ENCODE results near the gene WNT4.

Gene WNT4

DNA sequence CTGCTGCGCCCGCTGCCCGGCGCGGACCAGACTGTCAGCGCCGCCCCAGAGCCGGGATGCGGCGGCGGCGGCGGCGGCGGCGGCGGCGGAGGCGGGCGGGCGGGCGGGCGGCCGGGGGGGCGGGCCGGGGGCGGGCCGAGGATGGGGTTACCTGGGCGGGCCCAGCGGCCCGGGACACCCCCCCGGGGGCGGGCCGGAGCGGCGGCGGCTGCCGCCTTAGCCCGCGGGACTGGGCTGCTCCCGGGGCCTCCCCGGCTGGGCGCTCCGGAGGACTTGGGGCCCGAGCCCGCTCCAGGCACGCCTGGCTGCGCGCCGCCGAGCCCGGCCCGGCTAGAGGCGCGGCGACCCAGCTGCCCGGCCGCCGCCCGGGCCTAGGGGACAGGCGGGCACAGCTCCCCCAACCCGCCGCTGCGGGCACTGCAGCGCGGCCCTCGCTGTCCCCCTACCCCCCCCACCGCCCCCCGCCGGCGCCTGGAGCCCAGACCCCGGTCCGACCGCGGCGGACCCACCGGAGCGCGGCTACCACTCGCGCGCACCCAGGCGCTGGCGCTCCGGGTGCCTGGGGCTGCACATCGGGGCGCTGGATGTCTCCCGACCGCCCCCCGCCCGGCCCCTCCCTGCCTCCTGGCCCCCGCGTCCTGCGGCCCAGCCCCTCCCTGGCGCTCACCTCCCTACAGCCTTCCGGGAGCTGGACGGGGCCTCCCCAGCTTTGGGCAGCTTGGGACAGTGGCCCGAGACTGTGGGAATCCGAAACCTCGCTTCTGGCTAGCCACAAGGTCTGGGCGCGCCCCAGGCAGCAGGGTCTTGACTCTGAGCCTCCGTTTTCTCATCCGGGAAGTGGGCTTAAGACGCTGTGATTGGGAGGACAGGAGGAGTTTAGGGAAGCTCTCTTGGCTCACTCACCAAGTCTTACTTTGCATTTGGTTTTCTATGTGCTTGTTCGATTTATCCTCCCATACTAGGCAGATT, at the start of gene WNT4:
TSS of gene WNT4 (minus strand) at position 33 of the 969 bp plus-strand sequence. CDS start 175 bp downstream, outside the sequence.
- no peak within 1 kb of the TSS for H3K4me3 ChIP-seq (replicated peaks; ENCODE audit: low read depth, low read length)
- TF ChIP-seq, protein P1, sequence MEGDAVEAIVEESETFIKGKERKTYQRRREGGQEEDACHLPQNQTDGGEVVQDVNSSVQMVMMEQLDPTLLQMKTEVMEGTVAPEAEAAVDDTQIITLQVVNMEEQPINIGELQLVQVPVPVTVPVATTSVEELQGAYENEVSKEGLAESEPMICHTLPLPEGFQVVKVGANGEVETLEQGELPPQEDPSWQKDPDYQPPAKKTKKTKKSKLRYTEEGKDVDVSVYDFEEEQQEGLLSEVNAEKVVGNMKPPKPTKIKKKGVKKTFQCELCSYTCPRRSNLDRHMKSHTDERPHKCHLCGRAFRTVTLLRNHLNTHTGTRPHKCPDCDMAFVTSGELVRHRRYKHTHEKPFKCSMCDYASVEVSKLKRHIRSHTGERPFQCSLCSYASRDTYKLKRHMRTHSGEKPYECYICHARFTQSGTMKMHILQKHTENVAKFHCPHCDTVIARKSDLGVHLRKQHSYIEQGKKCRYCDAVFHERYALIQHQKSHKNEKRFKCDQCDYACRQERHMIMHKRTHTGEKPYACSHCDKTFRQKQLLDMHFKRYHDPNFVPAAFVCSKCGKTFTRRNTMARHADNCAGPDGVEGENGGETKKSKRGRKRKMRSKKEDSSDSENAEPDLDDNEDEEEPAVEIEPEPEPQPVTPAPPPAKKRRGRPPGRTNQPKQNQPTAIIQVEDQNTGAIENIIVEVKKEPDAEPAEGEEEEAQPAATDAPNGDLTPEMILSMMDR (IDR thresholded peaks at IDR 0.05; ENCODE audit: low read length, missing control alignments), result no peak
- DNase-seq (ENCODE audit: low read depth), result peak; percentile 11

DNA sequence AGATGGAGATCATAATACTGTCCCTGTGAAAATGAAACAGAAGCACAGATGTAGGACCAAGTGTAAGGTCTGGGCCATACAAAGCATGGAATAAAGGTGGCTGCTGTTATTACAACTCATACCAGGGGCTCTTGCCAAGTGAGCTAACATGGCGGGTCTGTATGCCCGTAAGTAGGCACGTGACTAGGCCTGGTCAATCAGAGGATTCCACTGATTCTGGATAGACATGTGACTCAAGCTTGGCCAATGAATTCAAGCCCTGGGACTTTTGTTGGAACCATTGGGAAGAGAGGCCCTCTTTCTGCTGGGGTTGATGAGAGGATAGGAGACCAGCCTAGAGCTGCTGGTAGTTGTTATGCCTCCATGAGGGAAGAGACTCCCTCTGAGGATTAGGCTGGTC, 47.8 kb upstream of the WNT4 start:
- H3K4me3 ChIP-seq (replicated peaks; ENCODE audit: low read depth, low read length), result no peak overlapping the region
- TF ChIP-seq, protein P1 (IDR thresholded peaks at IDR 0.05; ENCODE audit: low read length, missing control alignments), result no peak
- no peak for DNase-seq (ENCODE audit: low read depth)

DNA sequence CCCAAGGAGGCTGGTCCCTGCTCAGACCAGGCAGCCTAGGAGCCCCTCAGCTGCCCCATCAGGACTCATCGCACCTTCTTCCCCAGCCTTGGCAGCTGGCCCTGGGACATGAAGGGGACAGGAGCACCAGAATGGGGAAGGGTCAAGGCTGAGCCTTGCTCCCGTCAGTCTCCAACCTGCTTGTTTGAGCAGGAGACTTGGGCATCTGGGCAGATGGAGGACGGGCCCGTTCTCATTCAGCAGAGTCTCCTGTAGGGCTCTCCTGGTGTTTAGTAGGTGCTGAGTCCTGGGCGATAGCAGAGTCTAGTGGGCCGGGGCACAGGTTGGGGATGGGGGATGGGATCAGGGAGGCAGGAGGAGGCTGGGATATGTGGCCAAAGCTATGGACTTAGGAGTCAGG, 47.4 kb upstream of the WNT4 start:
- no peak for DNase-seq (ENCODE audit: low read depth)
- TF ChIP-seq, protein P1 (IDR thresholded peaks at IDR 0.05; ENCODE audit: low read length, missing control alignments), result no peak
- no peak overlapping the region for H3K4me3 ChIP-seq (replicated peaks; ENCODE audit: low read depth, low read length)

DNA sequence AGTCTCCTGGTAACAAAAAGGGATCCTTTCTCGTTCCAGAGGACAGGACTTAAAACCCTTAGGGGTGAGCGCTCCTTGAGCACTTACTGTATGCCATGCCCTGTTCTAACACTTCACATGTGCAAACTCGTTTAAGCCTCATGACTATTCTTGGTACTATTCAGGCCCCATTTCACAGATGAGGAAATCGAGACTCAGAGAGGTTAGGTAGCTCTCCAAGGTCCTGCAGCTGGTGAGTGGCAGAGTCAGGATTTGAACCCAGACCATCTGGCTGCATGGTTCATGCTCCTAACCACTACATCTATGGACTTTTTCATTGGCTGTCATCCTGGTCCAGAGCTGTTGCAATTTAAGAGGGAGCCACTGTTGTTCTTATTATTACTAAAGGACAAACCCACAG, 46.7 kb upstream of the WNT4 start:
- TF ChIP-seq, protein P1 (IDR thresholded peaks at IDR 0.05; ENCODE audit: low read length, missing control alignments), result no peak
- DNase-seq (ENCODE audit: low read depth), result no peak
- no peak overlapping the region for H3K4me3 ChIP-seq (replicated peaks; ENCODE audit: low read depth, low read length)

DNA sequence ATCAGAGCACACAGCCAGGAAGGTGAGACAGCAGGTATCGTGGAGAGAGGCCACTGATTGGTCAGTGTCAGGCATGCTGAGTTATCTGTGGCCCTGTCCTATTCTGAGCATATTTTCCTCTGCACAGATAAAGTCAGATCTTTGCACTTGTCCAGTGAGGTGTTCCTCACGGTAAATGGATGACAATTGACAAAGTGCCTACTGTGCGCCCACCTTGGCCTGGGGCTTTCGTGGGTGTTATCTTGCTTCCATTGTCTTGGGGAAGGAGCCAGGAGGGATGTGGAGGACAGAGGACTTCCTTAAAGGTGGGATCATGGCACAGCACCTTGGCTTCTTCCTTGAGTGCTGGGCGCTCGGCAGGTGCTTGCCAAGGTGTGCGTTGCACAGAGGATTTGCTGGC, 46.0 kb upstream of the WNT4 start:
- TF ChIP-seq, protein P1 (IDR thresholded peaks at IDR 0.05; ENCODE audit: low read length, missing control alignments), result no peak
- H3K4me3 ChIP-seq (replicated peaks; ENCODE audit: low read depth, low read length), result no peak overlapping the region
- no peak for DNase-seq (ENCODE audit: low read depth)

DNA sequence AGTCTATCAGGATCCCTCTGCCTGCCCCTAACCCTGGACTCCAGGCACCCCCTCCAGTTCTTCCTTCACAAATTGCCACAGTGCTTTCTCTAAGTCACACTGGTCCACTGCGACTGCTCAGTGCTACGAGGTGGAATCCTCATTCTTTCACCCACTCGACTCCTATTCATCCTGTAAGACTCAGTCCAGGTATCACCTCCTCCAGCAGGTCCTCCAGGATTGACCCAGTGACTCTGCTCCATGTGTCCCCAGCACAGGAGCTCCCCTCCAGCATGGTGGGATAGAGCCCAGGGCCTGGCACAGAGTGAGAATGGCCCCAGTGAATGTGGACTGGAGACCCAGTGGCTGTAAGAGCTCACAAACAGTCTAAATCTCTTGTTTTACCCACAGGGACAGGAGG, 45.5 kb upstream of the WNT4 start:
- DNase-seq (ENCODE audit: low read depth), result no peak
- H3K4me3 ChIP-seq (replicated peaks; ENCODE audit: low read depth, low read length), result no peak overlapping the region
- TF ChIP-seq, protein P1 (IDR thresholded peaks at IDR 0.05; ENCODE audit: low read length, missing control alignments), result no peak
